Nephron (organoid): ENCODE results near the gene SLC34A2.

Experiments
- H3K27ac Mint-ChIP-seq, 3 experiments: 2 replicates each; pipeline ENCODE4 v1.8.0; 2020; ENCODE audit warnings: mixed read lengths in 3 of 3, mild to moderate bottlenecking in 2 of 3, moderate library complexity in 1 of 3
- H3K27me3 Mint-ChIP-seq: 2 replicates; pipeline ENCODE4 v1.8.0; 2021; ENCODE audit warnings: low read depth, mild to moderate bottlenecking, moderate library complexity, mixed read lengths
- H3K36me3 Mint-ChIP-seq: 2 replicates; pipeline ENCODE4 v1.8.0; 2020; ENCODE audit warnings: low read depth, mixed read lengths
- H3K4me1 Mint-ChIP-seq: 2 replicates; pipeline ENCODE4 v1.8.0; 2020; ENCODE audit warnings: mixed read lengths
- H3K4me3 Mint-ChIP-seq, 3 experiments: 2 replicates each; pipeline ENCODE4 v1.8.0; 2020; ENCODE audit warnings: mild to moderate bottlenecking in 3 of 3, mixed read lengths in 3 of 3, moderate library complexity in 2 of 3
- H3K9me3 Mint-ChIP-seq: 2 replicates; pipeline ENCODE4 v1.8.0; 2020; ENCODE audit warnings: mixed read lengths
- CTCF ChIP-seq, 3 experiments: fragments of 200-600 bp; sonication (generic); IDR thresholded peaks; one replicate each; pipeline ENCODE4 v1.5.0; 2021; ENCODE audit warnings: antibody characterized with exemption in 3 of 3; ENCODE audit not compliant: unreplicated experiment in 3 of 3

The SLC34A2 gene

GRCh38 chr4:25710637-25711036, 55.0 kb downstream of the SLC34A2 start:
- no peaks in the 10 kb centered on the region for H3K4me1 Mint-ChIP-seq
- TF ChIP-seq CTCF (IDR thresholded peaks at IDR 0.05; ENCODE audit: unreplicated experiment in 3 of 3): no peak
- H3K27me3 Mint-ChIP-seq: no peaks in the 10 kb centered on the region
- H3K36me3 Mint-ChIP-seq: no peaks in the 10 kb centered on the region
- H3K9me3 Mint-ChIP-seq: peaks cover 5% of the 10 kb centered on the region
- no peak overlapping the region for H3K4me3 Mint-ChIP-seq
- no peak overlapping the region for H3K27ac Mint-ChIP-seq

- H3K27ac Mint-ChIP-seq: no peak overlapping the region
- H3K4me1 Mint-ChIP-seq: no peaks in the 10 kb centered on the region
- no peak overlapping the region for H3K4me3 Mint-ChIP-seq
- H3K36me3 Mint-ChIP-seq: no peaks in the 10 kb centered on the region
- no peak for TF ChIP-seq CTCF (IDR thresholded peaks at IDR 0.05; ENCODE audit: unreplicated experiment in 3 of 3)
- H3K27me3 Mint-ChIP-seq: no peaks in the 10 kb centered on the region
- peaks cover 5% of the 10 kb centered on the region for H3K9me3 Mint-ChIP-seq
Observed at GRCh38 chr4:25712611-25713010, 57.0 kb downstream of the SLC34A2 start.

- no peak overlapping the region for H3K27ac Mint-ChIP-seq
- H3K4me1 Mint-ChIP-seq: no peaks in the 10 kb centered on the region
- TF ChIP-seq CTCF (IDR thresholded peaks at IDR 0.05; ENCODE audit: unreplicated experiment in 3 of 3): no peak
- no peak overlapping the region for H3K4me3 Mint-ChIP-seq
- H3K9me3 Mint-ChIP-seq: peaks cover 3% of the 10 kb centered on the region
- H3K36me3 Mint-ChIP-seq: no peaks in the 10 kb centered on the region
- H3K27me3 Mint-ChIP-seq: no peaks in the 10 kb centered on the region
Observed at GRCh38 chr4:25713812-25714211, 58.2 kb downstream of the SLC34A2 start.

- no peaks in the 10 kb centered on the region for H3K36me3 Mint-ChIP-seq
- H3K4me1 Mint-ChIP-seq: no peaks in the 10 kb centered on the region
- TF ChIP-seq CTCF (IDR thresholded peaks at IDR 0.05; ENCODE audit: unreplicated experiment in 3 of 3): no peak
- H3K4me3 Mint-ChIP-seq: no peak overlapping the region
- no peaks in the 10 kb centered on the region for H3K9me3 Mint-ChIP-seq
- H3K27ac Mint-ChIP-seq: no peak overlapping the region
- peaks cover 3% of the 10 kb centered on the region for H3K27me3 Mint-ChIP-seq
Observed at GRCh38 chr4:25722964-25723363, 67.3 kb downstream of the SLC34A2 start.

- H3K27ac Mint-ChIP-seq: no peak overlapping the region
- TF ChIP-seq CTCF (IDR thresholded peaks at IDR 0.05; ENCODE audit: unreplicated experiment in 3 of 3): no peak
- H3K27me3 Mint-ChIP-seq: peaks cover 3% of the 10 kb centered on the region
- no peaks in the 10 kb centered on the region for H3K4me1 Mint-ChIP-seq
- H3K4me3 Mint-ChIP-seq: no peak overlapping the region
- no peaks in the 10 kb centered on the region for H3K36me3 Mint-ChIP-seq
- H3K9me3 Mint-ChIP-seq: no peaks in the 10 kb centered on the region
Observed at GRCh38 chr4:25723409-25723808, 67.8 kb downstream of the SLC34A2 start.

GRCh38 chr4:25725870-25726269, 70.2 kb downstream of the SLC34A2 start:
- Mint-ChIP-seq H3K9me3 (no peaks in the 10 kb centered on the region), H3K4me1 (no peaks in the 10 kb centered on the region), H3K27me3 (peaks cover 3% of the 10 kb centered on the region), H3K36me3 (no peaks in the 10 kb centered on the region), H3K27ac (peak overlapping the region in 1 of 3 experiments; percentile 46), H3K4me3 (no peak overlapping the region)
- no peak for TF ChIP-seq CTCF (IDR thresholded peaks at IDR 0.05; ENCODE audit: unreplicated experiment in 3 of 3)
